ENCODE results near the gene ATXN10.

ATXN10 gene

DNA sequence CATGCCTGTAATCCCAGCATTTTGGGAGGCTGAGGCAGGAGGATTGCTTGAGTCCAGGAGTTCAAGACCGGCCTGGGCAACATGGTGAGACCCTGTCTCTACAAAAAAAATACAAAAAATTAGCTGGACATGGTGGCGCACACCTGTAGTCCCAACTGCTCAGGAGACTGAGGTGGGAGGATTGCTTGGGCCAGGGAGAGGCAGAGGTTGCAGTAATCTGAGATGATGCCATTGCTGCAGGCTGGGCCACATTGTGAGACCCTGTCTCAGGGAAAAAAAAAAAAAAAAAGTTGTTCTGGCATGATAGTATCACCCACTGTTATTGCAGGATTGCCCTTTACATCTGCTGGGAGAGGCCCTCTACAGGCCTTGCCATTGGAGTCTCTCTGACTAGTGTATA, 18.4 kb downstream of the ATXN10 start:
- TF ChIP-seq, protein P1, sequence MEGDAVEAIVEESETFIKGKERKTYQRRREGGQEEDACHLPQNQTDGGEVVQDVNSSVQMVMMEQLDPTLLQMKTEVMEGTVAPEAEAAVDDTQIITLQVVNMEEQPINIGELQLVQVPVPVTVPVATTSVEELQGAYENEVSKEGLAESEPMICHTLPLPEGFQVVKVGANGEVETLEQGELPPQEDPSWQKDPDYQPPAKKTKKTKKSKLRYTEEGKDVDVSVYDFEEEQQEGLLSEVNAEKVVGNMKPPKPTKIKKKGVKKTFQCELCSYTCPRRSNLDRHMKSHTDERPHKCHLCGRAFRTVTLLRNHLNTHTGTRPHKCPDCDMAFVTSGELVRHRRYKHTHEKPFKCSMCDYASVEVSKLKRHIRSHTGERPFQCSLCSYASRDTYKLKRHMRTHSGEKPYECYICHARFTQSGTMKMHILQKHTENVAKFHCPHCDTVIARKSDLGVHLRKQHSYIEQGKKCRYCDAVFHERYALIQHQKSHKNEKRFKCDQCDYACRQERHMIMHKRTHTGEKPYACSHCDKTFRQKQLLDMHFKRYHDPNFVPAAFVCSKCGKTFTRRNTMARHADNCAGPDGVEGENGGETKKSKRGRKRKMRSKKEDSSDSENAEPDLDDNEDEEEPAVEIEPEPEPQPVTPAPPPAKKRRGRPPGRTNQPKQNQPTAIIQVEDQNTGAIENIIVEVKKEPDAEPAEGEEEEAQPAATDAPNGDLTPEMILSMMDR (conservative IDR thresholded peaks at IDR 0.05): 0 out of 2 replicates have a peak, but pooled peaks have one; percentile 11
- no peak for TF ChIP-seq ZFX (IDR thresholded peaks at IDR 0.05)

GRCh38 chr22:45692549-45692948, 20.9 kb downstream of the ATXN10 start:
- TF ChIP-seq ZFX (IDR thresholded peaks at IDR 0.05): no peak
- TF ChIP-seq, protein P1 (conservative IDR thresholded peaks at IDR 0.05): no peak
- no peak overlapping the region for H3K27ac ChIP-seq

More for the DNA sequence above, 18.4 kb downstream of the ATXN10 start:
- H3K27ac ChIP-seq: peak overlapping the region; percentile 74

GRCh38 chr22:45693835-45694234, 22.2 kb downstream of the ATXN10 start:
- H3K27ac ChIP-seq: no peak overlapping the region
- TF ChIP-seq, protein P1 (conservative IDR thresholded peaks at IDR 0.05): no peak

GRCh38 chr22:45696227-45696626, 24.6 kb downstream of the ATXN10 start:
- TF ChIP-seq, protein P1 (conservative IDR thresholded peaks at IDR 0.05): no peak
- TF ChIP-seq ZFX (IDR thresholded peaks at IDR 0.05): no peak
- no peak overlapping the region for H3K27ac ChIP-seq

DNA sequence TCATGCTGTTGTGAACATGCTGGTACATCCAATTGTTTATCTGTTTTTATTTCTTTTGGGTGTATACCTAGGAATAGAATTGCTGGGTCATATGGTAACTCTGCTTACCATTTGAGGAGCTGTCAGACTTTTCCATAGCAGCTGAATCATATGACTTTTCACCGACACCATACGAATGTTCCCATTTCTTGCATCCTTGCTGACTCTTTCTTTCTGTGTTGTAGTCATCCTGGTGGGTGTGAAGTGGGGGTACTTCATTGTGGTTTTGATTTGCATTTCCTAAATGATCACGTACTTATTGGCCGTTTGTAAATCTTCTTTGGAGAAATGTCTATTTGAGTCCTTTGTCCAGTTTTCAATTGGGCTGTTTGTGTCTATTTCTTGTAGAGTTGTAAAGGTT, 26.5 kb downstream of the ATXN10 start:
- TF ChIP-seq, protein P1 (conservative IDR thresholded peaks at IDR 0.05): no peak
- no peak for TF ChIP-seq ZFX (IDR thresholded peaks at IDR 0.05)
- H3K27ac ChIP-seq: no peak overlapping the region

- TF ChIP-seq, protein P1 (conservative IDR thresholded peaks at IDR 0.05): no peak
- no peak for TF ChIP-seq ZFX (IDR thresholded peaks at IDR 0.05)
- no peak overlapping the region for H3K27ac ChIP-seq
These were observed 31.3 kb downstream of the ATXN10 start for GRCh38 chr22:45702981-45703380.

DNA sequence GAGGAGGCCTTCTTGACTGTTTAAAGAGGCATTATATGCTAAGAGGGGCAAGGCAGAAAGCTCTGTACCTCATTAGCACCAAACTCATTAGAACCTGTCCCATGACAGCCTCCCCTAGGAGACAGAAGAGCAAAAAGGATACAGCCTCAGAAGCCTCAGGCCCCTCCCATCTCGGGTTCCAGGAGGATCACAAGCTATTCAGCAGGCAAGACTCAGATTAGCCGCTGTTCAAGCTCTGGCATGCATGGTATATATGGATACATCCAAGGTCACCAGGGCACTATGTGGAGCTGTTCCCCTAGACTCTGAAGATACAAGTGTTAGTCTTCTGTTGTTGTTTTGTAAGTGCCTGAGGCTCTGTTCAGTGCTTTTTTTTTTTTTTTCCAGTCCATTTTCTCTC, 32.1 kb downstream of the ATXN10 start:
- no peak for TF ChIP-seq ZFX (IDR thresholded peaks at IDR 0.05)
- TF ChIP-seq, protein P1 (conservative IDR thresholded peaks at IDR 0.05): no peak
- H3K27ac ChIP-seq: no peak overlapping the region
